PC-9 (cell line): ENCODE data around the gene SNX18. TPM values are rescaled to one million over a fixed set of nuclear protein-coding genes. Genes with fewer than 3 reads are reported as not detected.

Source experiments
- BruUV-seq: library from RNA; stranded (reverse); fragments of 400-500 nt; replicated peaks from 2 replicates; lab custom pipeline; 2021; lab: Mats Ljungman, UMichigan
- CTCF ChIA-PET: fragments of 300-600 bp; sonication (Branson Sonifier 250); formaldehyde crosslinking; loops from one replicate; lab custom pipeline; 2022; ENCODE audit warnings: antibody characterized with exemption; lab: Charles Lee
- POLR2A ChIA-PET: fragments of 300-600 bp; sonication (Branson Sonifier 250); formaldehyde crosslinking; loops from one replicate; lab custom pipeline; 2022; ENCODE audit warnings: antibody characterized with exemption; ENCODE audit not compliant: unreplicated experiment; lab: Charles Lee
- DNase-seq, 2 experiments: peaks; one replicate each; pipeline versions ENCODE4 v3.0.0 to v3.0.0-alpha.2; 2015 to 2022; ENCODE audit warnings: mixed read lengths in 1 of 2
- H2AFZ ChIP-seq: fragments of 200-600 bp; sonication (generic); 2 replicates; pipeline ENCODE4 v1.8.1; 2017; ENCODE audit warnings: antibody characterized with exemption
- H3F3A ChIP-seq: fragments of 200-600 bp; sonication (generic); 2 replicates; pipeline ENCODE4 v1.8.1; 2017; ENCODE audit warnings: antibody characterized with exemption, mild to moderate bottlenecking, low read depth; ENCODE audit not compliant: insufficient read depth
- H3K27ac ChIP-seq: fragments of 200-600 bp; sonication (generic); 2 replicates; pipeline ENCODE4 v1.6.1; 2016; ENCODE audit warnings: mixed run types
- H3K27me3 ChIP-seq: fragments of 200-600 bp; sonication (generic); 2 replicates; pipeline ENCODE4 v1.6.1; 2016; ENCODE audit warnings: low read depth, mixed run types; ENCODE audit not compliant: insufficient read depth
- H3K36me3 ChIP-seq: fragments of 200-600 bp; sonication (generic); 2 replicates; pipeline ENCODE4 v1.6.1; 2016; ENCODE audit warnings: low read depth, mixed run types
- H3K4me1 ChIP-seq: fragments of 200-600 bp; sonication (generic); replicated peaks from 2 replicates; pipeline ENCODE4 v1.6.1; 2016; ENCODE audit warnings: mixed run types; ENCODE audit not compliant: insufficient read depth
- H3K4me2 ChIP-seq: fragments of 200-600 bp; sonication (generic); 2 replicates; pipeline ENCODE4 v1.6.1; 2017; ENCODE audit warnings: mixed run types
- H3K4me3 ChIP-seq: fragments of 200-600 bp; sonication (generic); 2 replicates; pipeline ENCODE4 v1.6.1; 2016; ENCODE audit warnings: mixed run types
- H3K79me2 ChIP-seq: fragments of 200-600 bp; sonication (generic); 2 replicates; pipeline ENCODE4 v1.6.1; 2017; ENCODE audit warnings: low read depth, mixed run types
- H3K9me2 ChIP-seq: fragments of 200-600 bp; sonication (generic); 2 replicates; pipeline ENCODE4 v1.8.1; 2017; ENCODE audit warnings: mild to moderate bottlenecking; ENCODE audit not compliant: insufficient read depth
- H3K9me3 ChIP-seq: fragments of 200-600 bp; sonication (generic); 2 replicates; pipeline ENCODE4 v1.8.1; 2016; ENCODE audit warnings: low read depth; ENCODE audit not compliant: insufficient read depth
- H4K20me1 ChIP-seq: fragments of 200-600 bp; sonication (generic); 2 replicates; pipeline ENCODE4 v1.8.1; 2017; ENCODE audit not compliant: insufficient read depth
- CTCF ChIP-seq: fragments of 200-600 bp; sonication (generic); conservative IDR thresholded peaks from 2 replicates; pipeline ENCODE4 v1.6.1; 2017; ENCODE audit warnings: mixed run types, antibody characterized with exemption, mild to moderate bottlenecking, moderate library complexity
- EZH2 ChIP-seq: fragments of 200-600 bp; sonication (generic); IDR thresholded peaks from 2 replicates; pipeline ENCODE4 v1.8.0; 2017; ENCODE audit warnings: antibody characterized with exemption, low read depth
- intact Hi-C: fragments of 100-400 bp; cut with micrococcal nuclease; formaldehyde crosslinking; loops from one replicate; pipeline ENCODE4 v1.10.0; 2022; ENCODE audit not compliant: unreplicated experiment
- total RNA-seq: library from RNA; stranded (reverse); gene quantifications from 2 replicates; pipeline ENCODE4 v1.2.3, GENCODE V29; 2021

The SNX18 gene
- total RNA-seq, 1 experiment from 2014 or later: 9.7 TPM

DNA sequence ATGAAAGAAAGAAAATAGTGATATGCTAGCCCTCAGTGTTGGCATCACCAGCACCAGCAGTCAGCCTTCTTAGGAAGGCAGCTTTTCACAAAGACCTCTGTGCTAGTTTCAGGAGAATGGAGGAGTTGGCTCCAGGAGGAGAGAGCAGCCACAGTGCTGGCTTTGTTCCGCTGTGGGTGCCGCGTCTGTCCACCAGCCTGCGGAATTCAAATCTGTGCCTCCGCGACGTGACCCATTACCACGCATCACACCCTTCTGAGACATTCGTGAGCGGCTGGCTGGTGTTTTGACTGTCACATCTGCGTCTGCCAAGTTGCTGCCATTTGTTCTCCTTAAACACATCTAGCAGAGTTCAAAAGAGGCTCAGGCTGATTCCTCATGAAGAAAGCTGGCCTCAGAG lies 34.4 kb downstream of the SNX18 start:
- Histone ChIP-seq H2AFZ (no peak overlapping the region), H3K9me3 (no peaks in the 10 kb centered on the region), H3K36me3 (no peaks in the 10 kb centered on the region), H3K4me2 (no peak overlapping the region), H4K20me1 (no peaks in the 10 kb centered on the region), H3K4me3 (no peak overlapping the region), H3K4me1 (peaks cover 15% of the 10 kb centered on the region), H3K27ac (no peak overlapping the region), H3K9me2 (no peaks in the 10 kb centered on the region), H3F3A (peaks cover 12% of the 10 kb centered on the region; the same call in 1 of the 2 replicates), H3K79me2 (no peaks in the 10 kb centered on the region; the same call in 1 of the 2 replicates), H3K27me3 (no peaks in the 10 kb centered on the region)
- ChIA-PET POLR2A (no interaction called here), CTCF (no interaction called here)
- intact Hi-C loops: no loop called here
- BruUV-seq: no TSS peak
- TF ChIP-seq EZH2 (no peak), CTCF (no peak)
- no peak for DNase-seq

DNA sequence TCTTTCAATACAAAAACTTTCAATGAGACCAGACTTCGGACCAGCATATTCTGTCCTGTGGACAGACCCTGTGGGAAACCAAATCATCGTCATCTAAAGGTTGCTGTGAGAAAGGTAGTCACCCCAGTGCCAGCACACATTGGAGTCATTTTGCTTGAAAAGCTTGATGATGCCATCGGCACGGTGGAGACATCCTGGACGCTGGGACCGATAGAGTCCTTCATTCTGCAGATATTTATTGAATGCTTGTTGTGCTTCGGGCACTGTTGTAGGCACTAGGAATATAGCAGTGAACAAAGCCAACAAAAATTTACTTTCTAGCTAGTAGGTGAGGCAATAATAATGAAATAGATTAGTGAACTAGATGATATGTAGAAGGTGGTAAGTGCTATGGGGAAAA lies 34.9 kb downstream of the SNX18 start:
- Histone ChIP-seq H2AFZ (no peak overlapping the region), H3K9me2 (no peaks in the 10 kb centered on the region), H3F3A (peaks cover 9% of the 10 kb centered on the region; the same call in 1 of the 2 replicates), H3K27me3 (no peaks in the 10 kb centered on the region), H3K4me3 (no peak overlapping the region), H3K4me1 (peaks cover 12% of the 10 kb centered on the region), H3K36me3 (no peaks in the 10 kb centered on the region), H3K27ac (no peak overlapping the region), H3K4me2 (no peak overlapping the region), H3K79me2 (no peaks in the 10 kb centered on the region; the same call in 1 of the 2 replicates), H3K9me3 (no peaks in the 10 kb centered on the region), H4K20me1 (no peaks in the 10 kb centered on the region)
- intact Hi-C loops: no loop called here
- no peak for DNase-seq
- ChIA-PET CTCF (no interaction called here), POLR2A (no interaction called here)
- no TSS peak for BruUV-seq
- no peak for TF ChIP-seq EZH2
- no peak for TF ChIP-seq CTCF

DNA sequence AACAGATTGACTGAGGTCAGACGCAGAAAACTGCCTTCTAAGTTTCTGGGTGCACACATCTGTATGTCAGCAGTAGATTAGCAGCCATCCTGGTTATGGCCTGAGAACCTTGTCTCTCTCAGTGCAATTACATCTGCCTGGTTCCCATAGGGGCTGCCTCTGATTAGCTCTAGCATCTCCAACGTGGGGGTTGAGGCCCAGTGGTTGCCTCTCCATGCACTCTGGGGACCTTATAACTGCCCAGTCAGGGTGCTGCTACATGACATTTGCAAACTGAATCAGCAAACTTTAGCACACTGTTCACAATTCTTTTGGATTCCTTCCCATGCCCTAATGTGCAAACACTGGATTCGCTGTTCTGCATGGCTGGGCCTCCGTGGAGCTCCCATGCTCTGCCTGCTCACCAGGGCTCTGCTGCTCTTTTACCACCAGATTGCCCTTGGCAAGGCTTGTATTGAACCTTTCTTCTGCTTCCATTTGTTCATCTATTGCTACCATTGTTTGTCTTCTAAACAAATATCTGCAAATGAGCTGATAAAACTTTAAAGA lies 36.2 kb downstream of the SNX18 start:
- no peak overlapping the region for H3K4me2 ChIP-seq
- H2AFZ ChIP-seq: no peak overlapping the region
- no peaks in the 10 kb centered on the region for H3K27me3 ChIP-seq
- no peak for TF ChIP-seq CTCF
- H3F3A ChIP-seq: no peaks in the 10 kb centered on the region
- H3K79me2 ChIP-seq: no peaks in the 10 kb centered on the region; the same call in 1 of the 2 replicates
- DNase-seq: no peak
- CTCF ChIA-PET: no interaction called here
- H3K4me1 ChIP-seq: 0 out of 2 replicates have a peak, but pooled peaks cover 6% of the 10 kb centered on the region
- POLR2A ChIA-PET: no interaction called here
- intact Hi-C loops: no loop called here
- no peaks in the 10 kb centered on the region for H3K36me3 ChIP-seq
- H4K20me1 ChIP-seq: no peaks in the 10 kb centered on the region
- no peaks in the 10 kb centered on the region for H3K9me2 ChIP-seq
- no peak overlapping the region for H3K4me3 ChIP-seq
- no TSS peak for BruUV-seq
- no peak overlapping the region for H3K27ac ChIP-seq
- peaks cover 1% of the 10 kb centered on the region; the same call in 1 of the 2 replicates for H3K9me3 ChIP-seq
